NCI-H2227 treated with DMSO at 0.1 percent for 48 hours (cell line): Measurements from ENCODE around the gene THEM4.

Experiments
- DNase-seq: peaks from one replicate; lab custom pipeline; 2025; lab: John Stamatoyannopoulos, UW

THEM4 gene

GRCh38 chr1:151837197-151837596 is 72.1 kb downstream of the THEM4 start:
- no peak for DNase-seq

GRCh38 chr1:151835596-151835995 is 73.7 kb downstream of the THEM4 start:
- no peak for DNase-seq

- DNase-seq = no peak
Measured at GRCh38 chr1:151834239-151834638, 75.1 kb downstream of the THEM4 start.

- DNase-seq = no peak
Measured at GRCh38 chr1:151833172-151833900, 76.0 kb downstream of the THEM4 start.

GRCh38 chr1:151832318-151832980 is 76.9 kb downstream of the THEM4 start:
- DNase-seq = no peak

GRCh38 chr1:151831605-151832004 is 77.7 kb downstream of the THEM4 start, which contains the start of gene RORC:
RORC (minus strand) TSS chr1:151831802; CDS start chr1:151831764, 38 bp downstream.
- DNase-seq = no peak

GRCh38 chr1:151831256-151831591 is 78.1 kb downstream of the THEM4 start:
- DNase-seq = no peak

- DNase-seq = no peak
Measured at GRCh38 chr1:151830055-151830454, 79.3 kb downstream of the THEM4 start.

GRCh38 chr1:151829352-151830046 is 79.8 kb downstream of the THEM4 start:
- no peak for DNase-seq

- DNase-seq = peak; percentile 38
Measured at GRCh38 chr1:151828921-151829320, 80.4 kb downstream of the THEM4 start.

- DNase-seq = no peak
Measured at GRCh38 chr1:151827853-151828252, 81.5 kb downstream of the THEM4 start.

- no peak for DNase-seq
Measured at GRCh38 chr1:151825751-151826660, 83.3 kb downstream of the THEM4 start.

GRCh38 chr1:151825204-151825603 is 84.1 kb downstream of the THEM4 start:
- DNase-seq = no peak
